ELF-1 (cell line): Measurements from ENCODE around the gene BCAR3.

Experiments
- DNase-seq: peaks from one replicate; pipeline ENCODE4 v3.0.0-alpha.2; 2016; ENCODE audit warnings: low read depth, low spot score

Gene BCAR3

GRCh38 chr1:93616221-93616995 lies 65.2 kb downstream of the BCAR3 start:
- peak; percentile 52 for DNase-seq

GRCh38 chr1:93615582-93616150 lies 66.0 kb downstream of the BCAR3 start:
- peak; percentile 82 for DNase-seq

GRCh38 chr1:93614986-93615581 lies 66.6 kb downstream of the BCAR3 start:
- DNase-seq = no peak

- no peak for DNase-seq
These were observed 67.1 kb downstream of the BCAR3 start for GRCh38 chr1:93614541-93614940.

- no peak for DNase-seq
These were observed 67.7 kb downstream of the BCAR3 start for GRCh38 chr1:93613898-93614297.

- no peak for DNase-seq
These were observed 69.1 kb downstream of the BCAR3 start for GRCh38 chr1:93612510-93612909.

GRCh38 chr1:93611668-93612067 lies 70.0 kb downstream of the BCAR3 start:
- DNase-seq = no peak

GRCh38 chr1:93609536-93609935 lies 72.1 kb downstream of the BCAR3 start:
- no peak for DNase-seq

GRCh38 chr1:93608187-93609109 lies 73.2 kb downstream of the BCAR3 start:
- DNase-seq = peak; percentile 83

GRCh38 chr1:93607814-93608186 lies 73.8 kb downstream of the BCAR3 start:
- DNase-seq = no peak

GRCh38 chr1:93605812-93606512 lies 75.7 kb downstream of the BCAR3 start:
- no peak for DNase-seq

GRCh38 chr1:93605026-93605568 lies 76.5 kb downstream of the BCAR3 start:
- no peak for DNase-seq

GRCh38 chr1:93604411-93604810 lies 77.2 kb downstream of the BCAR3 start:
- DNase-seq = no peak

GRCh38 chr1:93603601-93604000 lies 78.0 kb downstream of the BCAR3 start:
- DNase-seq = peak; percentile 73

GRCh38 chr1:93603106-93603505 lies 78.5 kb downstream of the BCAR3 start:
- DNase-seq = no peak

GRCh38 chr1:93602101-93602500 lies 79.5 kb downstream of the BCAR3 start:
- DNase-seq = no peak

- DNase-seq = no peak
These were observed 80.0 kb downstream of the BCAR3 start for GRCh38 chr1:93601686-93602085.

- DNase-seq = no peak
These were observed 81.0 kb downstream of the BCAR3 start for GRCh38 chr1:93600663-93601062.

- no peak for DNase-seq
These were observed 82.2 kb downstream of the BCAR3 start for GRCh38 chr1:93599479-93599878.

- no peak for DNase-seq
These were observed 82.7 kb downstream of the BCAR3 start for GRCh38 chr1:93598861-93599439.

GRCh38 chr1:93598396-93598795 lies 83.2 kb downstream of the BCAR3 start:
- no peak for DNase-seq
